ENCODE results near the gene UBASH3A.

UBASH3A gene, protein sequence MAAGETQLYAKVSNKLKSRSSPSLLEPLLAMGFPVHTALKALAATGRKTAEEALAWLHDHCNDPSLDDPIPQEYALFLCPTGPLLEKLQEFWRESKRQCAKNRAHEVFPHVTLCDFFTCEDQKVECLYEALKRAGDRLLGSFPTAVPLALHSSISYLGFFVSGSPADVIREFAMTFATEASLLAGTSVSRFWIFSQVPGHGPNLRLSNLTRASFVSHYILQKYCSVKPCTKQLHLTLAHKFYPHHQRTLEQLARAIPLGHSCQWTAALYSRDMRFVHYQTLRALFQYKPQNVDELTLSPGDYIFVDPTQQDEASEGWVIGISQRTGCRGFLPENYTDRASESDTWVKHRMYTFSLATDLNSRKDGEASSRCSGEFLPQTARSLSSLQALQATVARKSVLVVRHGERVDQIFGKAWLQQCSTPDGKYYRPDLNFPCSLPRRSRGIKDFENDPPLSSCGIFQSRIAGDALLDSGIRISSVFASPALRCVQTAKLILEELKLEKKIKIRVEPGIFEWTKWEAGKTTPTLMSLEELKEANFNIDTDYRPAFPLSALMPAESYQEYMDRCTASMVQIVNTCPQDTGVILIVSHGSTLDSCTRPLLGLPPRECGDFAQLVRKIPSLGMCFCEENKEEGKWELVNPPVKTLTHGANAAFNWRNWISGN

DNA sequence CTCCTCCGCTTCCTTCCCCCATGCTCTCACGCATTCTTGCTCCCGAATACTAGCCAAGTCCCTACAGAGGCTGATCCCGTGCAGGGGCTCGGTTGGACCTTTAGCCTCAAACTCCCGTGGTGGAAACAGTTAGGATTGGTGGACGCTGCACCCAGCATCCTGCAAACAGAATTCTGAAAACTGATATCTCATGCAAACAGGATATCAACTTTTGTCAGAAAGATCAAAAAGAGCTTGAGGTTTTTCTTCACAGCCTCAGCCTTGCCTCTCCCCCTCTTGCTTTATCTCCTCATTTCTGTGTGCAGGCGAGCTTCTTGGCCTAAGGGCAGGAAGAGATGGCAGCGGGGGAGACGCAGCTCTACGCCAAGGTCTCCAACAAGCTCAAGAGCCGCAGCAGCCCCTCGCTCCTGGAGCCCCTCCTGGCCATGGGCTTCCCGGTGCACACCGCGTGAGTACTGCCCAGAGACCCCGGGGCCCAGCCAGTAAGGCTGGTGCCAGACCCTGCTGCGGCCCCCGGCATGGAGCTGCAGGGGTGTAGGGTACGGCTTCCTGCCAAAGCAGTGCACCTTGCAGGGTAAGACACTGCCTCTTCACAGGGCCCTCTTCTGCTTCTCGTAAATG lies at the start of gene UBASH3A:
Gene UBASH3A (plus strand): TSS at position 292 of the 621 bp plus-strand sequence. CDS start 44 bp downstream, at position 336.
- DNase-seq (ENCODE audit: low read depth) = no peak
- TF ChIP-seq, protein P1, sequence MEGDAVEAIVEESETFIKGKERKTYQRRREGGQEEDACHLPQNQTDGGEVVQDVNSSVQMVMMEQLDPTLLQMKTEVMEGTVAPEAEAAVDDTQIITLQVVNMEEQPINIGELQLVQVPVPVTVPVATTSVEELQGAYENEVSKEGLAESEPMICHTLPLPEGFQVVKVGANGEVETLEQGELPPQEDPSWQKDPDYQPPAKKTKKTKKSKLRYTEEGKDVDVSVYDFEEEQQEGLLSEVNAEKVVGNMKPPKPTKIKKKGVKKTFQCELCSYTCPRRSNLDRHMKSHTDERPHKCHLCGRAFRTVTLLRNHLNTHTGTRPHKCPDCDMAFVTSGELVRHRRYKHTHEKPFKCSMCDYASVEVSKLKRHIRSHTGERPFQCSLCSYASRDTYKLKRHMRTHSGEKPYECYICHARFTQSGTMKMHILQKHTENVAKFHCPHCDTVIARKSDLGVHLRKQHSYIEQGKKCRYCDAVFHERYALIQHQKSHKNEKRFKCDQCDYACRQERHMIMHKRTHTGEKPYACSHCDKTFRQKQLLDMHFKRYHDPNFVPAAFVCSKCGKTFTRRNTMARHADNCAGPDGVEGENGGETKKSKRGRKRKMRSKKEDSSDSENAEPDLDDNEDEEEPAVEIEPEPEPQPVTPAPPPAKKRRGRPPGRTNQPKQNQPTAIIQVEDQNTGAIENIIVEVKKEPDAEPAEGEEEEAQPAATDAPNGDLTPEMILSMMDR (IDR thresholded peaks at IDR 0.05; ENCODE audit: control insufficient read depth, insufficient read depth, low read depth, low read length, missing control alignments) = no peak
- H3K4me3 ChIP-seq (ENCODE audit: control insufficient read depth, low read depth, low read length) = no peak within 1 kb of the TSS

DNA sequence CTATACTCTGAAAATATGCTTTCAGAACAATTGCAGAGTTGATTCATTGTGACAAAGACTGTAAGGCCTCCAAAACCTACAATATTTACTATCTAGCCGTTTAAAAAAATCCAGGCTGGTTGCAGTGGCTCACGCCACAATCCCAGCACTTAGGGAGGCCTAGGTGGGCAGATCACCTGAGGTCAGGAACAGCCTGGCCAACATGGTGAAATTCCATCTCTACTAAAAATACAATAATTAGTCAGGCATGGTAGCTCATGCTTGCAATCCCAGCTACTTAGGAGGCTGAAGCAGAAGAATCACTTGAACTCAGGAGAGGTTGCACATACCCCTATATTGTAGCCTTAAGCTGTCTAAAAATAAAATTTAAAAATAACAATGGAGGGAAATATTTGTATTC lies 47.7 kb upstream of the UBASH3A start:
- DNase-seq (ENCODE audit: low read depth) = no peak
- no peak overlapping the region for H3K4me3 ChIP-seq (ENCODE audit: control insufficient read depth, low read depth, low read length)
- TF ChIP-seq, protein P1 (IDR thresholded peaks at IDR 0.05; ENCODE audit: control insufficient read depth, insufficient read depth, low read depth, low read length, missing control alignments) = no peak

DNA sequence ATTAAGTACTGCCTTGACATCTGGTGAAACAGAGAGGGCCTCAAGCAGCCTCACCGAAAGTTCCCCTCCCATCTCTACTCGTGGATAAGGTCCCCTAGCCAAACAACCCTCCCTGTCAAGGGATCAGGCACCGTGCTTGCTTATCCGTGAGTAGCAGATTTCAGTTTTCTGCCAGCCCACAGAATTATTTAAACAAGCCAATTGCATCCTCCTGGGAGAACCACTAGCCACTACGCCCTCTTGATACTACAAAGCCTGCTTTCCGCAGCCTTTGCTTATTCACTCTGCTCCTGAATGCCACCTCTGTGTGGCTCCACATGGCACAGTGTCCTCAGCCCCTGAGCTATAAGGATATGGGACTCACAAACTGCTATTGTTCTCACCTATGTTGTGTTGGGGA lies 47.1 kb upstream of the UBASH3A start:
- TF ChIP-seq, protein P1 (IDR thresholded peaks at IDR 0.05; ENCODE audit: control insufficient read depth, insufficient read depth, low read depth, low read length, missing control alignments) = no peak
- no peak overlapping the region for H3K4me3 ChIP-seq (ENCODE audit: control insufficient read depth, low read depth, low read length)
- DNase-seq (ENCODE audit: low read depth) = no peak

DNA sequence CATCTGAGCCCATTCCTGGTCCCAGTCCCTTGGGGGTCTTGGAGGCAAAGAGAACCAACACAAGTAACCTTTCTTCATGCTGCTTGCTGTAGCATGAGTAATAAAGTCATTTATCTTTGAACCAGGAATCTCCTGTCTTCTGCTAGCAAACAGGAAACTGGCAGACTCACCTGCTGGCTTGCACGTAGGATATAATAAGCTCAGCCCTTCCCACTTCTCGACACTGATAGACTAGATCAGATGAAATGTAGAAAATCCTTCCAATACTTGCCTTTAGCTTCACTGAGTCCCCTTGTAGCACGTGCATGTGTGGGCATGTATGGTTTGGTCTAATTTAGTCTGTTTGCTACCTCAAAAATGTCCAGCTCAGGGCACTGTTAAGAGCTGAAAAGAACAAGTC lies 46.4 kb upstream of the UBASH3A start:
- no peak overlapping the region for H3K4me3 ChIP-seq (ENCODE audit: control insufficient read depth, low read depth, low read length)
- no peak for DNase-seq (ENCODE audit: low read depth)
- TF ChIP-seq, protein P1 (IDR thresholded peaks at IDR 0.05; ENCODE audit: control insufficient read depth, insufficient read depth, low read depth, low read length, missing control alignments) = no peak

DNA sequence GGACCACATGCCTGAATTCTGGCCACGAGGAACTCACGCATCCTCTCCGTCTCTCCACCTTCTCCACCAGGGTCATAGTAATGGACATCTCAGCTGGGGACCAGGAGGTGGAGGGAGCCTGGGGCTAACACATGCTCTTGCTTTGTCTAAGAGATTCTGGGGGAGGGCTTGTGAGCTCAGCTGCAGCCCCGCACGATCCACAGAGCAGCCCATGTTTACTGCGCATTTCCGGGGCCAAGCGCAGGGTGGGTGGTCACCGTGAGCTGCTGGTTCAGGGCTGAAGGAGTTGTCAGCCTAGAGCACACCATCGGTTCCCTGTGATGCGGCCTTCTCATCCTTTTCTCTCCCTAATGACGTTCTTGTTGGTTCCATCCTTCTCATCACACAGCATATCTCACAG lies 45.4 kb upstream of the UBASH3A start:
- DNase-seq (ENCODE audit: low read depth) = no peak
- H3K4me3 ChIP-seq (ENCODE audit: control insufficient read depth, low read depth, low read length) = no peak overlapping the region
- TF ChIP-seq, protein P1 (IDR thresholded peaks at IDR 0.05; ENCODE audit: control insufficient read depth, insufficient read depth, low read depth, low read length, missing control alignments) = no peak

DNA sequence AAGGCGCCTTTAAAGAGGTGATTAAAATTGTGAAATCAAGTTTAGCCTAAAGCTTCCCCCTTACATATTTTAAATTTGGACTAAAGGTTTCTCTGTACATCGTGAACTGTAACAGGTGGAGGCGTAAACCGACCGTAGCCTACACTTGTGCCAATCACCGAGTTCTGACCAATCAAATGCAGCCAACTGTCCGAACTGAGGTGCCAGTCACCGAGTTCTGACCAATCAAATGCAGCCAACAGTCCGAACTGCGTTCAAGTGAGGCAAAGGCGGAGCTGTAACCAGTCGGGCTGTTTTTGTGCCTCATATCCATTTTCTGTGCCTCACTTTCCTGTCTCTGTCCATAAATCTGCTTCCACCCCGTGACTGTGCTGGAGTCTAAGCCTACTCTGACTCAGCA lies 44.8 kb upstream of the UBASH3A start:
- no peak overlapping the region for H3K4me3 ChIP-seq (ENCODE audit: control insufficient read depth, low read depth, low read length)
- TF ChIP-seq, protein P1 (IDR thresholded peaks at IDR 0.05; ENCODE audit: control insufficient read depth, insufficient read depth, low read depth, low read length, missing control alignments) = no peak
- no peak for DNase-seq (ENCODE audit: low read depth)
